ENCODE results near the gene RBP7.
"Not testable (repeated sequence)": the region's sequence is repeated elsewhere in the genome, so short reads cannot be mapped to it uniquely, and the experiment has no call there.

GRCh38 chr1:10020678-10021077 is 23.6 kb downstream of the RBP7 start:
- TF ChIP-seq CTCF (IDR thresholded peaks at IDR 0.05; ENCODE audit: insufficient read depth, low read length); REST (IDR thresholded peaks at IDR 0.05; ENCODE audit: insufficient replicate concordance, low read depth); POLR2AphosphoS5 (IDR thresholded peaks at IDR 0.05; ENCODE audit: low read depth); GABPA (IDR thresholded peaks at IDR 0.05; ENCODE audit: low read depth): not testable (repeated sequence)
